GM10847 (cell line): ENCODE results near the gene TMCC2.

Source experiments
- POLR2A ChIP-seq: IDR thresholded peaks from 2 replicates; pipeline ENCODE4 v1.6.1; 2011; ENCODE audit not compliant: insufficient read length; ENCODE audit errors: extremely low read depth

TMCC2 gene

GRCh38 chr1:205245096-205245495 lies 17.4 kb downstream of the TMCC2 start:
- no peak for TF ChIP-seq POLR2A

DNA sequence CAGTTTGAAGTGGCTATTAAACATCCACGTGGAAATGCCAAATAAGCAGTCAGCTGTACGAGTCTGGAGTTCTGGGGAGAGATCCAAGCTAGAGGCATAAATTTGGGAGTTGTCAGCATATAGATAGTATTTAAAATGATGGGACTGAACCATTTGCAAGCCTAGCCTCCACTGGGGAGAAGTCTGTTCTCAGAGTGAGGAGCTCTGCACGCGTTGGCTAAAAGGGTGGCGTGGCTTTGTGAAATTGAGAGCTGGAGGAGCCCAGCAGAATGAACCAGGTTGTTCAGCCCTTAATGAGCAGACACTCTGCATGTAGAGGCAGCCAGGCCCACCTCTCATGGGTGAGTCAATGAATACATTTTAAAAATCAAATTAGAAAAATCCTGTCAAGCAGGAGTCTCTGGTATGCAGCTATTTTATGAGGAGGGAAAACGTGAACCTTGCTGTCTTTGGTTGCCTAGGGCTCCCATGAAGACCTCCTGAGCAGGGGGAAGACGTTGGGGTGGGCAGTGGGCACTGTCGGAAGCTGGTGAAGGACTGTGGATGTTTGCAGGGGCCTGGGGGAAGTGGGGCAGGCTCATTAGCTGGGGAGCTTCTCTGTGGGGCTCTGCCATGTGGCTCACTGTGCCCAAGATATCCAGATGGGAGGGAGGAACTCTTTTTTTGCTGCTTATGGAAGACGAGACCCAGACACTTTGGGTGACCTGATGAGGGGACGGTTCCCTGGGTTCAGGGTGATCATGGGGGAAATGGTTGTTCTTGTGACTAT lies 18.8 kb downstream of the TMCC2 start:
- TF ChIP-seq POLR2A: no peak

GRCh38 chr1:205247130-205247921 lies 19.6 kb downstream of the TMCC2 start:
- TF ChIP-seq POLR2A: no peak

GRCh38 chr1:205248793-205249601 lies 21.3 kb downstream of the TMCC2 start:
- TF ChIP-seq POLR2A: no peak

DNA sequence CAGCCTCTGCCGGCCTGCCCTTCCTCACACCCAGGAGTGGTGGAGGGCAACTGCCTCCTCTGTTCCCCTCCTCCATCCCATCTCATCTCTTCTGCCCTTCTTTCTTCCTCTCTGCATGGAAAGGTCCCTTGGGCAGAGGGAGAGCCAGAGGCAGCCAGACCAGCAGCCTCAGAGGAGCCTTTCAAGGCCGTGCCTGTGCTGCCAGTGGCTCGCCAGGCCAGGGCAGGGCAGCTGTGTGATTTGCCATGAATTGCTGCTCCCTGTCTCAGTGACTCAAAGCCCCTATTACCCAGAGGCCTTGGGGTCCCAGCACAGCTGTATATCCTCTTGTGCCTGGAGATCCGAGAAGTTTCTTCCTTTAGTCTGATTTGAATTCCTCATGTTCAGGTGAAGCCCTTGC lies 21.9 kb downstream of the TMCC2 start:
- TF ChIP-seq POLR2A: no peak

DNA sequence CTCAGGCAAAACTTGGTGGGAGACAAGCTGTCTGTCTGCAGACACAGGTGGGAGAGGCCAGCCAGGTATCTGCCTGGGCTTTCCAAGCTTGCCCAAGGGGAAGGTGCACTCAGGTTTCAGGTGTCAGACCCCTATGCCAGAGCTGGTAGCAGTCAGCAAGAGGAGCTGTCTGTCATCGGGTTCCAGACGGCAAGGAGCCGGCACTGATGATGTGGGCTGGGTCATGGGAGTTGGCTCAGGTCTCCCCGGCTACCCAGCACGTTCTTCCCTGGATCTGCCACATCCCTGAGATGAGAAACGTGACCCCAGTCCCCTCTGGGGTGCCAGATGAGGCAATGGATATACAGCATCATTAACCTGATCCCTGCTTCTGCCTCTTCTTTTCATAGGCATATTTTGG lies 23.0 kb downstream of the TMCC2 start:
- no peak for TF ChIP-seq POLR2A

DNA sequence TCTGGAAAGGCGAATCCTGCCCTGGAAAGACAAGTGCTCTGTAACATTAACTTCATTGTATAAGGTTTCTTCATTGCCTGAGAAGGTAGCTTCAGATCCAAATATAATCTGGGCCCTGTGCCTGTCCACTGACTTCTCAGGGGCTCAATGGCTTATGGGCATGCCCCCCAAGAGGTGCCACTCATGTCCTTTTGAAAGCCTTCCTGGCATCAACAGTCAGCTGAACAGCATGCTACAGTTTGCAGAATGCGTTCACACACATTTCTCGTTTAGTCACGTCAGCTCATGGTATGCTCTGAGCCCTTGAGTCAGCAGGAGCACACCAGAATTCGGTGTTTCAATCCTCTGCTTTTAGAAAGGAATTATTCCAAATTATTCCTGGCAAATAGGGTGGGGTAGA lies 23.8 kb downstream of the TMCC2 start:
- TF ChIP-seq POLR2A: no peak

GRCh38 chr1:205255941-205256780 lies 28.4 kb downstream of the TMCC2 start:
- TF ChIP-seq POLR2A: no peak

GRCh38 chr1:205256951-205257625 lies 29.3 kb downstream of the TMCC2 start:
- no peak for TF ChIP-seq POLR2A

DNA sequence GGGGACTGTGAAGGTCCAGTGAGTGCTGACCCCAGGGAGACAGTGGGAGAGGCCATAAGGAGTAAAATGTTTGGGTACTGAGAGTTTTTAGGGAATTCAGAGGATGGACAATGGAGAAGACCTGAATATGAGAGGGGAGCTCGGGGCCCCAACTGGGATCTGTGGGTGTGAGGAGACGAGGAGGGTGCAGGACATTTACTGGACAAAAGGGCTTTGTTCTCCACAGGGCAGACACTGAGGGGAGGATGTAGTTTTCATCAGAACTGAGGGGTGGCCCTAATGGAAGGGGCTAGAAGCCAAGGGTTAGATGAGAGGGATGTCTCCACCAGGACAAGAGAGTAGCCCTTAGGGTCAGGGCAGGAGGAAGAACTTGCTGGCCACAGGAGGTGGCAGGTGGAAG lies 30.0 kb downstream of the TMCC2 start:
- no peak for TF ChIP-seq POLR2A

- TF ChIP-seq POLR2A: no peak
These were observed 30.5 kb downstream of the TMCC2 start for GRCh38 chr1:205258261-205258691.

- no peak for TF ChIP-seq POLR2A
These were observed 31.0 kb downstream of the TMCC2 start for GRCh38 chr1:205258719-205259118.

DNA sequence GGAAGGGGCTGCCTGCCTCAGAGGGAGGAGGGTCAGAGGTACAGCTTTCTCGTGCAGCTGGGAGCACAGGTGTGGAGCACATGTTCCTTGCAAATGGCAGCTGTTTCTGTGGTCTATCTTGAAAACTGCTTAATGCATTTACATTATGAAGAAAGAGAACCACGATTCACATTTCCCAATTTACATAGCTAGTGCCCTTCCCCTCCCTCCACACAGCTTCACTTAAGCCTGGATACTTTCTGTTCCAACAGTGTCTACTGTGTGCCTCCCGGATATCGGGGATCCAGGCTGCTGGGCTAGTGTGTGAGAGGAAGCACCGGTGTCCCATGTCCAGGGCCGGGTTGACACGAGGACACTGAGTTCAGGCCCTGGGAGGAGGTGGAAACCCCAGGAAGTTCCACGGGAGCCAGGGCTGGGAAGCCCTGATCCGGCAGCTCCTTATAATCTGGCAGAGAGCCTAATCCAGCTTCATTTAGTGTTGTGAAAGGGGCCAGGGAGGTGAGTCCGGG lies 31.6 kb downstream of the TMCC2 start:
- no peak for TF ChIP-seq POLR2A

- no peak for TF ChIP-seq POLR2A
These were observed 32.3 kb downstream of the TMCC2 start for GRCh38 chr1:205259998-205260397.
